ENCODE measurements around the gene SNTG2. TPM values are rescaled to one million over a fixed set of nuclear protein-coding genes. Genes with fewer than 3 reads are reported as not detected.
A peak's percentile ranks its signal among the peaks of the same experiment; 100 is the strongest.

Gene SNTG2
- total and polyA plus RNA-seq, 11 donors: 0.19 to 3.2 (median 0.93) TPM

- intact Hi-C loops (cut with DNase I): no loop called here
- 69 to 75% (median 74%) methylated on average over 10 of the region's 10 CpGs for WGBS, 4 donors
Observed at GRCh38 chr2:1256632-1257324, 306.1 kb downstream of the SNTG2 start.

GRCh38 chr2:1257334-1257733, 306.7 kb downstream of the SNTG2 start:
- Histone ChIP-seq H3K4me1 (no peaks in the 10 kb centered on the region), H3K27me3 (peaks cover 0 to 2% (median 0%) of the 10 kb centered on the region in 9 donors), H3K27ac (no peak overlapping the region), H3K9me3 (no peaks in the 10 kb centered on the region), H3K36me3 (no peaks in the 10 kb centered on the region), H3K4me3 (no peak overlapping the region)
- ATAC-seq (no peak), DNase-seq (no peak)
- TF ChIP-seq POLR2A (IDR thresholded peaks at IDR 0.05) (no peak), CTCF (IDR thresholded peaks at IDR 0.05) (no peak)
- 68 to 79% (median 77%) methylated on average over 11 of the region's 11 CpGs for WGBS, 4 donors
- intact Hi-C loops (cut with DNase I): no loop called here

More at GRCh38 chr2:1256632-1257324, 306.1 kb downstream of the SNTG2 start:
- H3K4me3 ChIP-seq: no peak overlapping the region
- H3K36me3 ChIP-seq: no peaks in the 10 kb centered on the region
- TF ChIP-seq CTCF (IDR thresholded peaks at IDR 0.05) (no peak), POLR2A (IDR thresholded peaks at IDR 0.05) (no peak)
- ATAC-seq (no peak), DNase-seq (no peak)
- no peaks in the 10 kb centered on the region for H3K9me3 ChIP-seq
- H3K27me3 ChIP-seq: peaks cover 0 to 6% (median 0%) of the 10 kb centered on the region in 9 donors
- no peaks in the 10 kb centered on the region for H3K4me1 ChIP-seq
- no peak overlapping the region for H3K27ac ChIP-seq

GRCh38 chr2:1259746-1260145, 309.1 kb downstream of the SNTG2 start:
- H3K9me3 ChIP-seq: no peaks in the 10 kb centered on the region
- no peak overlapping the region for H3K27ac ChIP-seq
- ATAC-seq: no peak
- DNase-seq: peak in 1 of 5 donors; percentile 65
- WGBS, 4 donors: 81 to 86% (median 85%) methylated on average over 9 of the region's 9 CpGs
- no peaks in the 10 kb centered on the region for H3K36me3 ChIP-seq
- intact Hi-C loops (cut with DNase I): no loop called here
- no peak for TF ChIP-seq CTCF (IDR thresholded peaks at IDR 0.05)
- no peaks in the 10 kb centered on the region for H3K4me1 ChIP-seq
- H3K4me3 ChIP-seq: no peak overlapping the region
- H3K27me3 ChIP-seq: no peaks in the 10 kb centered on the region

GRCh38 chr2:1262609-1263008, 312.0 kb downstream of the SNTG2 start:
- no peaks in the 10 kb centered on the region for H3K27me3 ChIP-seq
- no peaks in the 10 kb centered on the region for H3K9me3 ChIP-seq
- H3K27ac ChIP-seq: no peak overlapping the region
- WGBS, 4 donors: 81 to 92% (median 87%) methylated on average over 29 of the region's 29 CpGs
- H3K36me3 ChIP-seq: no peaks in the 10 kb centered on the region
- DNase-seq (no peak), ATAC-seq (no peak)
- intact Hi-C loops (cut with DNase I): no loop called here
- TF ChIP-seq CTCF (IDR thresholded peaks at IDR 0.05): no peak
- no peak for TF ChIP-seq POLR2A (IDR thresholded peaks at IDR 0.05)
- no peak overlapping the region for H3K4me3 ChIP-seq
- H3K4me1 ChIP-seq: no peaks in the 10 kb centered on the region

Data from heart left ventricle (tissue), 16 donors.